H1 (cell line): ENCODE results near the gene RASL10B. TPM values are rescaled to one million over a fixed set of nuclear protein-coding genes. Genes with fewer than 3 reads are reported as not detected.

Experiments
- CTCF ChIA-PET: fragments of 300-600 bp; sonication (Branson Sonifier 250); formaldehyde crosslinking; loops from one replicate; lab custom pipeline; 2021; ENCODE audit not compliant: partially characterized antibody; lab: Charles Lee
- POLR2A ChIA-PET: fragments of 300-600 bp; sonication (Branson Sonifier 250); formaldehyde crosslinking; loops from one replicate; lab custom pipeline; 2021; ENCODE audit warnings: inconsistent platforms; ENCODE audit not compliant: partially characterized antibody; lab: Charles Lee
- DNase-seq, 2 experiments: peaks; one replicate each; pipeline versions ENCODE4 v3.0.0 to v3.0.0-alpha.2; 2010 to 2022; ENCODE audit warnings: low spot score in 2 of 2, low read depth in 1 of 2, mixed read lengths in 1 of 2
- FAIRE-seq: peaks from 2 replicates; lab custom pipeline; 2011; peaks lifted over from hg19 to GRCh38; lab: Jason Lieb, UNC
- H2AFZ ChIP-seq: 2 replicates; pipeline ENCODE4 v1.8.1; 2012; ENCODE audit warnings: low read length, inconsistent platforms
- H2AK5ac ChIP-seq: 2 replicates; pipeline ENCODE4 v1.6.1; 2013; ENCODE audit warnings: low read depth, low read length
- H2BK120ac ChIP-seq: replicated peaks from 2 replicates; pipeline ENCODE3; 2013; ENCODE audit warnings: low read depth, low read length, inconsistent platforms
- H2BK12ac ChIP-seq: 2 replicates; pipeline ENCODE4 v1.6.1; 2013; ENCODE audit warnings: low read depth, low read length
- H2BK15ac ChIP-seq: 2 replicates; pipeline ENCODE4 v1.6.1; 2013; ENCODE audit warnings: low read length
- H2BK20ac ChIP-seq: 2 replicates; pipeline ENCODE4 v1.6.1; 2013; ENCODE audit warnings: low read length
- H2BK5ac ChIP-seq: 2 replicates; pipeline ENCODE4 v1.6.1; 2013; ENCODE audit warnings: low read depth, low read length
- H3K14ac ChIP-seq: 2 replicates; pipeline ENCODE4 v1.6.1; 2013; ENCODE audit warnings: inconsistent platforms; ENCODE audit not compliant: insufficient read length
- H3K18ac ChIP-seq: 2 replicates; pipeline ENCODE4 v1.6.1; 2013; ENCODE audit warnings: low read length; ENCODE audit errors: extremely low read depth
- H3K23ac ChIP-seq: 2 replicates; pipeline ENCODE4 v1.6.1; 2013; ENCODE audit warnings: inconsistent platforms; ENCODE audit not compliant: insufficient read length
- H3K23me2 ChIP-seq: 2 replicates; pipeline ENCODE4 v1.6.1; 2013; ENCODE audit warnings: low read depth, low read length
- H3K27ac ChIP-seq: 2 replicates; pipeline ENCODE4 v1.6.1; 2011; ENCODE audit warnings: low read depth, low read length, inconsistent platforms
- H3K27me3 ChIP-seq, 4 experiments: replicated peaks in 1 of 4; 1 replicate in 1 of 4; 2 replicates in 3 of 4; pipeline versions ENCODE4 v1.6.1 to v1.8.1; 2011 to 2013; ENCODE audit warnings: low read length in 3 of 4, mild to moderate bottlenecking in 3 of 4, inconsistent platforms in 2 of 4, mixed read lengths in 2 of 4, moderate library complexity in 1 of 4; ENCODE audit not compliant: control insufficient read depth in 3 of 4, insufficient read depth in 3 of 4; ENCODE audit errors: extremely low read depth in 1 of 4
- H3K36me3 ChIP-seq, 4 experiments: 2 replicates each; pipeline versions ENCODE4 v1.6.1 to v1.8.1; 2011 to 2013; ENCODE audit warnings: mild to moderate bottlenecking in 4 of 4, low read length in 3 of 4, moderate library complexity in 2 of 4, control low read depth in 1 of 4, inconsistent platforms in 1 of 4; ENCODE audit not compliant: insufficient read depth in 4 of 4, control insufficient read depth in 2 of 4
- H3K4ac ChIP-seq: replicated peaks from 2 replicates; pipeline ENCODE3; 2013; ENCODE audit warnings: low read length, low read depth, mixed read lengths, inconsistent platforms; ENCODE audit not compliant: insufficient read length
- H3K4me1 ChIP-seq, 4 experiments: replicated peaks in 1 of 4; 1 replicate in 1 of 4; 2 replicates in 3 of 4; pipeline versions ENCODE4 v1.6.1 to v1.8.1; 2011 to 2013; ENCODE audit warnings: low read length in 3 of 4, inconsistent platforms in 2 of 4, mixed read lengths in 1 of 4; ENCODE audit not compliant: insufficient read depth in 4 of 4, control insufficient read depth in 3 of 4
- H3K4me2 ChIP-seq, 2 experiments: 2 replicates each; pipeline versions ENCODE4 v1.6.1 to v1.8.1; 2011 to 2013; ENCODE audit warnings: low read depth in 2 of 2, low read length in 2 of 2, control low read depth in 1 of 2, inconsistent platforms in 1 of 2, mild to moderate bottlenecking in 1 of 2; ENCODE audit not compliant: insufficient read depth in 1 of 2
- H3K4me3 ChIP-seq, 4 experiments: fragments of 200-600, 300-600 bp in 1 of 4; sonication (generic), shearing (Covaris generic), sonication (Bioruptor Twin) in 1 of 4; 2 replicates each; pipeline versions ENCODE4 v1.5.1 to v1.8.1; 2011 to 2016; ENCODE audit warnings: low read length in 4 of 4, low read depth in 3 of 4, control low read depth in 2 of 4, inconsistent platforms in 2 of 4, mild to moderate bottlenecking in 2 of 4, mixed read lengths in 1 of 4, moderate library complexity in 1 of 4; ENCODE audit not compliant: insufficient read depth in 2 of 4; ENCODE audit errors: extremely low read depth in 1 of 4
- H3K56ac ChIP-seq: replicated peaks from 2 replicates; pipeline ENCODE3; 2013; ENCODE audit warnings: low read depth, mild to moderate bottlenecking, mixed read lengths, low read length, inconsistent platforms; ENCODE audit not compliant: insufficient read length
- H3K79me1 ChIP-seq: 2 replicates; pipeline ENCODE4 v1.6.1; 2013; ENCODE audit warnings: low read depth, low read length, control low read depth
- H3K79me2 ChIP-seq, 2 experiments: 2 replicates each; pipeline versions ENCODE4 v1.6.1 to v1.8.1; 2012 to 2013; ENCODE audit warnings: low read length in 2 of 2, mild to moderate bottlenecking in 2 of 2, inconsistent platforms in 1 of 2; ENCODE audit not compliant: insufficient read depth in 2 of 2, control insufficient read depth in 1 of 2
- H3K9ac ChIP-seq, 4 experiments: replicated peaks in 1 of 4; 1 replicate in 1 of 4; 2 replicates in 3 of 4; pipeline versions ENCODE4 v1.6.1 to v1.8.1; 2011 to 2013; ENCODE audit warnings: low read depth in 3 of 4, low read length in 3 of 4, control low read depth in 2 of 4, mild to moderate bottlenecking in 2 of 4, moderate library complexity in 2 of 4, inconsistent platforms in 1 of 4; ENCODE audit errors: extremely low read depth in 1 of 4
- H3K9me3 ChIP-seq, 2 experiments: 2 replicates each; pipeline versions ENCODE4 v1.6.1 to v1.8.1; 2012 to 2013; ENCODE audit warnings: mild to moderate bottlenecking in 2 of 2, moderate library complexity in 2 of 2, control low read depth in 1 of 2, inconsistent platforms in 1 of 2, low read depth in 1 of 2, low read length in 1 of 2, mixed read lengths in 1 of 2; ENCODE audit not compliant: insufficient read depth in 2 of 2
- H4K20me1 ChIP-seq, 2 experiments: replicated peaks in 1 of 2; 2 replicates each; pipeline versions ENCODE3 to v1.8.1; 2011 to 2013; ENCODE audit warnings: inconsistent platforms in 2 of 2, low read length in 2 of 2, mild to moderate bottlenecking in 1 of 2; ENCODE audit not compliant: insufficient read depth in 2 of 2, control insufficient read depth in 1 of 2
- H4K5ac ChIP-seq: 2 replicates; pipeline ENCODE4 v1.6.1; 2013; ENCODE audit warnings: low read length, low read depth, mixed read lengths, inconsistent platforms; ENCODE audit not compliant: insufficient read length
- H4K8ac ChIP-seq: 2 replicates; pipeline ENCODE4 v1.8.0; 2013; ENCODE audit warnings: mild to moderate bottlenecking, moderate library complexity, low read length, inconsistent platforms; ENCODE audit not compliant: insufficient read depth; ENCODE audit errors: extremely low read depth
- H4K91ac ChIP-seq: replicated peaks from 2 replicates; pipeline ENCODE3; 2013; ENCODE audit warnings: low read length, mixed read lengths, inconsistent platforms; ENCODE audit not compliant: insufficient read length
- BRCA1 ChIP-seq: IDR thresholded peaks from 2 replicates; pipeline ENCODE4 v1.6.1; 2012; ENCODE audit warnings: low read depth, low read length, improper control_type of control experiment
- CEBPB ChIP-seq: IDR thresholded peaks from 2 replicates; pipeline ENCODE4 v1.6.1; 2012; ENCODE audit warnings: low read depth, low read length
- CTBP2 ChIP-seq: IDR thresholded peaks from 2 replicates; pipeline ENCODE4 v1.7.0; 2011; ENCODE audit warnings: borderline replicate concordance, mild to moderate bottlenecking, moderate library complexity, mixed read lengths, low read length; ENCODE audit not compliant: insufficient read depth, insufficient read length
- GABPA ChIP-seq: IDR thresholded peaks from 2 replicates; pipeline ENCODE4 v1.6.1; 2011; ENCODE audit warnings: mild to moderate bottlenecking, low read length, moderate library complexity, borderline replicate concordance; ENCODE audit not compliant: insufficient read depth
- JUND ChIP-seq: IDR thresholded peaks from 2 replicates; pipeline ENCODE4 v1.6.1; 2011; ENCODE audit warnings: mild to moderate bottlenecking, improper control_type of control experiment, low read length
- KDM4A ChIP-seq: IDR thresholded peaks from one replicate; pipeline ENCODE4 v1.7.1; 2012; ENCODE audit warnings: low read depth, mild to moderate bottlenecking, moderate library complexity, low read length, inconsistent platforms; ENCODE audit not compliant: severe bottlenecking
- RBBP5 ChIP-seq: IDR thresholded peaks from 2 replicates; pipeline ENCODE4 v1.7.1; 2012; ENCODE audit warnings: low read depth, mild to moderate bottlenecking, inconsistent platforms, low read length, moderate library complexity, borderline replicate concordance
- SIN3A ChIP-seq, 2 experiments: IDR thresholded peaks in 1 of 2; conservative IDR thresholded peaks in 1 of 2; 2 replicates each; pipeline ENCODE4 v1.6.1; 2011 to 2012; ENCODE audit warnings: low read length in 2 of 2, improper control_type of control experiment in 1 of 2, low read depth in 1 of 2, mild to moderate bottlenecking in 1 of 2
- SIX5 ChIP-seq: IDR thresholded peaks from 2 replicates; pipeline ENCODE4 v1.6.1; 2011; ENCODE audit warnings: mild to moderate bottlenecking, low read depth, low read length
- SP2 ChIP-seq: IDR thresholded peaks from 2 replicates; pipeline ENCODE4 v1.6.1; 2012; ENCODE audit warnings: mild to moderate bottlenecking, low read length, inconsistent platforms
- WGBS, 2 experiments: shearing (Covaris generic) in 1 of 2; methylation state at CpG; one replicate each; pipeline versions ENCODE4 v1.1.6 to v1.1.7; 2013 to 2015; ENCODE audit warnings: low lambda C conversion rate in 2 of 2, mixed read lengths in 2 of 2, inconsistent platforms in 1 of 2, low coverage in 1 of 2, missing lambda C conversion rate in 1 of 2; ENCODE audit not compliant: insufficient replicate concordance in 2 of 2, insufficient coverage in 1 of 2, insufficient read length in 1 of 2; ENCODE audit errors: extremely low coverage in 1 of 2, missing lambda C conversion rate in 1 of 2; 5-methylcytosine and 5-hydroxymethylcytosine counted together
- polyA plus RNA-seq, 7 experiments: library from polyadenylated mRNA; depleted of rRNA in 3 of 7; stranded (reverse) in 5 of 7; unstranded in 2 of 7; fragments of >200 nt in 5 of 7; fragments of 200-250 nt in 2 of 7; gene quantifications; 1 replicate in 5 of 7; 2 replicates in 1 of 7; 4 replicates in 1 of 7; pipeline versions ENCODE4 v1.2.1 to v1.2.3, GENCODE V29; 2011 to 2013; ENCODE audit warnings: missing spikeins in 2 of 7, mixed read lengths in 2 of 7
- total RNA-seq: library from RNA; stranded (reverse); fragmentation: NEBNext Ultra II Directional; extraction: Animal tissue kit (Norgen Biotek cat#: 25700); gene quantifications from 2 replicates; pipeline ENCODE4 v1.2.1, GENCODE V29; 2021
- TF ChIP-seq, protein P1 (sequence below), 3 experiments: IDR thresholded peaks; 1 replicate in 2 of 3; 2 replicates in 1 of 3; pipeline versions ENCODE4 v1.5.1 to v1.6.1; 2011; ENCODE audit warnings: low read length in 3 of 3, mild to moderate bottlenecking in 3 of 3, inconsistent platforms in 2 of 3, low read depth in 1 of 3, moderate library complexity in 1 of 3; ENCODE audit not compliant: insufficient read depth in 1 of 3; ENCODE audit errors: control extremely low read depth in 1 of 3

RASL10B gene
- total and polyA plus RNA-seq, 2 of the 8 experiments (the other 6 are each of a cell fraction or from before 2014, with no cell fraction given), result 17.5 to 22.8 TPM

DNA sequence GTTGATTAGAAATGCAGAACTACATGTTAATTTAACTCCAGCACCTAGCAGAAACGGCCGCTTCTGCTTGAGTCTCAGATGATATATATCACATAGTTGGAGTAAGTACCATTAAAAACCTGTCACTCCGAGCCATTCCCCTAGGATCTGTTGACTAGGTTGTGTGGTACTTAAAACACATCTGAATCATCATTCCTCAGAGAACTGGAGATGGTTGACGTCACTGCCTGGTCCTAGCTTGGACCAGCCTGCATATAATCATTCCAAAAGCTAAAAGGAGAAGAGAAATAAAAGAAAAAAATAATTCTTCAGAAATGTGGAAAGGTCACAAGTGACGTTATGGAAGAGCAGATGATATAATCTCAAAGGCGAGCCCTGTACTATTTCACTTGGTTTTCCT, 31.3 kb upstream of the RASL10B start:
- no peak overlapping the region for H4K8ac ChIP-seq
- H3K27me3 ChIP-seq, result no peaks in the 10 kb centered on the region
- H3K27ac ChIP-seq, result no peak overlapping the region
- H2AK5ac ChIP-seq, result no peak overlapping the region
- no peaks in the 10 kb centered on the region; the same call in 1 of the 2 replicates for H3K79me1 ChIP-seq
- no peak overlapping the region for H2BK120ac ChIP-seq
- CTCF ChIA-PET, result no interaction called here
- no peaks in the 10 kb centered on the region for H3K23me2 ChIP-seq
- H4K5ac ChIP-seq, result no peak overlapping the region
- no peak overlapping the region for H2BK20ac ChIP-seq
- H3K79me2 ChIP-seq, result no peaks in the 10 kb centered on the region
- POLR2A ChIA-PET, result no interaction called here
- H2BK15ac ChIP-seq, result no peak overlapping the region
- H3K4me1 ChIP-seq, result no peaks in the 10 kb centered on the region
- H4K91ac ChIP-seq, result no peak overlapping the region
- peaks cover 0 to 4% of the 10 kb centered on the region in 2 experiments for H4K20me1 ChIP-seq
- WGBS, 2 experiments, result 75% methylated on average over 6 of the region's 6 CpGs; no CpG with 5 or more reads in 1 of the 2 experiments
- H2BK5ac ChIP-seq, result no peak overlapping the region
- no peak overlapping the region for H3K23ac ChIP-seq
- H3K14ac ChIP-seq, result no peak overlapping the region
- H3K9me3 ChIP-seq, result no peaks in the 10 kb centered on the region
- no peak overlapping the region for H2AFZ ChIP-seq
- no peak overlapping the region for H3K56ac ChIP-seq
- DNase-seq (no peak), FAIRE-seq (no peak)
- no peak overlapping the region for H3K18ac ChIP-seq
- H3K4me3 ChIP-seq, result no peak overlapping the region
- no peak overlapping the region for H3K9ac ChIP-seq
- H2BK12ac ChIP-seq, result no peak overlapping the region
- H3K4ac ChIP-seq, result no peak overlapping the region
- 0 out of 8 replicates have a peak, but pooled peaks cover 0 to 6% (median 0%) of the 10 kb centered on the region in 4 experiments for H3K36me3 ChIP-seq
- H3K4me2 ChIP-seq, result no peak overlapping the region
- TF ChIP-seq CTBP2 (no peak), RBBP5 (no peak), KDM4A (no peak), GABPA (no peak), SP2 (no peak), BRCA1 (no peak), CEBPB (no peak), SIN3A (conservative IDR thresholded peaks at IDR 0.05 in 1 of 2, IDR thresholded peaks at IDR 0.05 in 1 of 2; ENCODE audit: low read depth in 1 of 2, low read length in 2 of 2) (no peak), SIX5 (no peak), JUND (no peak)
- TF ChIP-seq, protein P1, sequence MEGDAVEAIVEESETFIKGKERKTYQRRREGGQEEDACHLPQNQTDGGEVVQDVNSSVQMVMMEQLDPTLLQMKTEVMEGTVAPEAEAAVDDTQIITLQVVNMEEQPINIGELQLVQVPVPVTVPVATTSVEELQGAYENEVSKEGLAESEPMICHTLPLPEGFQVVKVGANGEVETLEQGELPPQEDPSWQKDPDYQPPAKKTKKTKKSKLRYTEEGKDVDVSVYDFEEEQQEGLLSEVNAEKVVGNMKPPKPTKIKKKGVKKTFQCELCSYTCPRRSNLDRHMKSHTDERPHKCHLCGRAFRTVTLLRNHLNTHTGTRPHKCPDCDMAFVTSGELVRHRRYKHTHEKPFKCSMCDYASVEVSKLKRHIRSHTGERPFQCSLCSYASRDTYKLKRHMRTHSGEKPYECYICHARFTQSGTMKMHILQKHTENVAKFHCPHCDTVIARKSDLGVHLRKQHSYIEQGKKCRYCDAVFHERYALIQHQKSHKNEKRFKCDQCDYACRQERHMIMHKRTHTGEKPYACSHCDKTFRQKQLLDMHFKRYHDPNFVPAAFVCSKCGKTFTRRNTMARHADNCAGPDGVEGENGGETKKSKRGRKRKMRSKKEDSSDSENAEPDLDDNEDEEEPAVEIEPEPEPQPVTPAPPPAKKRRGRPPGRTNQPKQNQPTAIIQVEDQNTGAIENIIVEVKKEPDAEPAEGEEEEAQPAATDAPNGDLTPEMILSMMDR (IDR thresholded peaks at IDR 0.05; ENCODE audit: control extremely low read depth in 1 of 3, insufficient read depth in 1 of 3, low read depth in 1 of 3, low read length in 3 of 3), result no peak
